Neural progenitor cell (in vitro differentiated cells): ENCODE results near the gene PCCA. TPM values are rescaled to one million over a fixed set of nuclear protein-coding genes. Genes with fewer than 3 reads are reported as not detected.

Experiments
- DNase-seq: peaks from one replicate; pipeline ENCODE4 v3.0.0-alpha.2; 2016; ENCODE audit warnings: low spot score
- H2AFZ ChIP-seq: fragments of 200-600 bp; sonication (generic); replicated peaks from 2 replicates; pipeline ENCODE4 v1.6.1; 2016; ENCODE audit warnings: antibody characterized with exemption
- H3F3A ChIP-seq: fragments of 200-600 bp; sonication (generic); 2 replicates; pipeline ENCODE4 v1.6.1; 2016; ENCODE audit warnings: antibody characterized with exemption, low read depth
- H3K27ac ChIP-seq: fragments of 200-600 bp; sonication (generic); 2 replicates; pipeline ENCODE4 v1.5.1; 2016; ENCODE audit warnings: mild to moderate bottlenecking
- H3K27me3 ChIP-seq: fragments of 200-600 bp; sonication (generic); 2 replicates; pipeline ENCODE4 v1.6.1; 2016; ENCODE audit warnings: mild to moderate bottlenecking, moderate library complexity
- H3K36me3 ChIP-seq: fragments of 200-600 bp; sonication (generic); 2 replicates; pipeline ENCODE4 v1.5.1; 2016
- H3K4me1 ChIP-seq: fragments of 200-600 bp; sonication (generic); 2 replicates; pipeline ENCODE4 v1.6.1; 2016; ENCODE audit warnings: mixed run types
- H3K4me2 ChIP-seq: fragments of 200-600 bp; sonication (generic); 2 replicates; pipeline ENCODE4 v1.6.1; 2016
- H3K4me3 ChIP-seq: fragments of 200-600 bp; sonication (generic); 2 replicates; pipeline ENCODE4 v1.5.1; 2016
- H3K79me2 ChIP-seq: fragments of 200-600 bp; sonication (generic); 2 replicates; pipeline ENCODE4 v1.6.1; 2016; ENCODE audit warnings: low read depth
- H3K9ac ChIP-seq: fragments of 200-600 bp; sonication (generic); 2 replicates; pipeline ENCODE4 v1.6.1; 2016
- H3K9me3 ChIP-seq: fragments of 200-600 bp; sonication (generic); 2 replicates; pipeline ENCODE4 v1.5.1; 2016; ENCODE audit warnings: low read depth
- H4K20me1 ChIP-seq: fragments of 200-600 bp; sonication (generic); 2 replicates; pipeline ENCODE4 v1.6.1; 2016; ENCODE audit warnings: low read depth
- H3K27ac Mint-ChIP-seq: 3 replicates; pipeline ENCODE4 v1.8.0; 2021; ENCODE audit warnings: mixed read lengths
- H3K27me3 Mint-ChIP-seq: 2 replicates; pipeline ENCODE4 v1.8.0; 2022; ENCODE audit warnings: low read depth, mild to moderate bottlenecking, inconsistent platforms, moderate library complexity, mixed read lengths; ENCODE audit not compliant: insufficient read depth
- H3K36me3 Mint-ChIP-seq: 3 replicates; pipeline ENCODE4 v1.8.0; 2021; ENCODE audit warnings: mixed read lengths
- H3K4me1 Mint-ChIP-seq: 3 replicates; pipeline ENCODE4 v1.8.0; 2021; ENCODE audit warnings: mixed read lengths
- H3K4me3 Mint-ChIP-seq: 3 replicates; pipeline ENCODE4 v1.8.0; 2021; ENCODE audit warnings: mild to moderate bottlenecking, moderate library complexity, mixed read lengths
- H3K9me3 Mint-ChIP-seq: 3 replicates; pipeline ENCODE4 v1.8.0; 2020; ENCODE audit warnings: mixed read lengths
- EZH2 ChIP-seq: fragments of 200-600 bp; sonication (generic); IDR thresholded peaks from 2 replicates; pipeline ENCODE4 v1.6.1; 2017; ENCODE audit warnings: antibody characterized with exemption, mild to moderate bottlenecking, moderate library complexity
- EZH2phosphoT487 ChIP-seq: fragments of 200-600 bp; sonication (generic); IDR thresholded peaks from 2 replicates; pipeline ENCODE4 v1.6.1; 2017; ENCODE audit warnings: antibody characterized with exemption
- total RNA-seq: library from RNA; depleted of rRNA; stranded (reverse); fragments of >200 nt; gene quantifications from 2 replicates; pipeline ENCODE4 v1.2.3, GENCODE V29; 2015; ENCODE audit warnings: low replicate concordance
- TF ChIP-seq, protein P1 (sequence below): fragments of 200-600 bp; sonication (generic); IDR thresholded peaks from 2 replicates; pipeline ENCODE4 v1.5.1; 2017; ENCODE audit warnings: antibody characterized with exemption, mild to moderate bottlenecking

PCCA gene
- total RNA-seq, 1 donor from 2014 or later = 60.6 TPM

DNA sequence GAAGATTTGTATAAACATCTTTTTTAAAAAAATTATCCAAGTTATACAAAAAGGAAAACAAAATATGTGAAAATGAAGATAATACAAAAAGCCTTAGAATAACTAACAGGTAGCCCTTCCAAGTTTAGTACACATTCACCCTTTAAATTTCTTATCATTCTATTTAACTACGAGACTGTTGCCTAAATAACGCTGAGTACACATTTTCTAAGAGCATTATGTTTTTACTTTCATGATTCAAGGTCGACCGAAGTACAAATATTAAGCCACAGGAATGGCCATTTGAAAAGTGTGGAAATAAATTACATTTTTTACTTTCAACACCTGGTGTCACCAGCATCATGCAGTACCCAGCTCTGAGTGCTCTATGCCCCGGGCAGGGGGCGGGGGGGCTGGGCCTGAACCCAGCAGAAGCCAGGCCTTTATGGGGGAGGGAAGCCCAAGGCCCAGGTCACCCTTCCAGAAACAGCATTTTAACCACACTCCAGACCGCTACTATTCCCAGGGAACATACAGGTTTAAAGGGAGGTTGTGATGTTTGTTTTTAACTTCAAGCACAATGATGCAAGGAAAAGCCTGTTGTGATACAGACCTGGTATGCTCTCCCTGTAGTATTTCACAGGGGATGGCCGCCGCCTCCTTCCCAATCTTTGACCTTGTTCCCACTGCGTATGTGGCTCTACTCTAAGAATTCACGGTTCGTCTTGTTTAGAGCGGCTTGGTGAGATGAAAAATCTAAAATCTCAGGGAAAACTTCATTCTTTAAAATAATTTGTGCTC is 475.7 kb downstream of the PCCA start:
- H3K79me2 ChIP-seq = no peaks in the 10 kb centered on the region
- no peak overlapping the region for H2AFZ ChIP-seq
- no peaks in the 10 kb centered on the region for H3K9me3 ChIP-seq
- H3K27ac ChIP-seq = no peak overlapping the region
- no peak overlapping the region for H3K4me3 ChIP-seq
- no peak for DNase-seq
- H3K4me3 Mint-ChIP-seq = no peak overlapping the region
- no peaks in the 10 kb centered on the region for H3K4me1 ChIP-seq
- TF ChIP-seq, protein P1, sequence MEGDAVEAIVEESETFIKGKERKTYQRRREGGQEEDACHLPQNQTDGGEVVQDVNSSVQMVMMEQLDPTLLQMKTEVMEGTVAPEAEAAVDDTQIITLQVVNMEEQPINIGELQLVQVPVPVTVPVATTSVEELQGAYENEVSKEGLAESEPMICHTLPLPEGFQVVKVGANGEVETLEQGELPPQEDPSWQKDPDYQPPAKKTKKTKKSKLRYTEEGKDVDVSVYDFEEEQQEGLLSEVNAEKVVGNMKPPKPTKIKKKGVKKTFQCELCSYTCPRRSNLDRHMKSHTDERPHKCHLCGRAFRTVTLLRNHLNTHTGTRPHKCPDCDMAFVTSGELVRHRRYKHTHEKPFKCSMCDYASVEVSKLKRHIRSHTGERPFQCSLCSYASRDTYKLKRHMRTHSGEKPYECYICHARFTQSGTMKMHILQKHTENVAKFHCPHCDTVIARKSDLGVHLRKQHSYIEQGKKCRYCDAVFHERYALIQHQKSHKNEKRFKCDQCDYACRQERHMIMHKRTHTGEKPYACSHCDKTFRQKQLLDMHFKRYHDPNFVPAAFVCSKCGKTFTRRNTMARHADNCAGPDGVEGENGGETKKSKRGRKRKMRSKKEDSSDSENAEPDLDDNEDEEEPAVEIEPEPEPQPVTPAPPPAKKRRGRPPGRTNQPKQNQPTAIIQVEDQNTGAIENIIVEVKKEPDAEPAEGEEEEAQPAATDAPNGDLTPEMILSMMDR = no peak
- TF ChIP-seq EZH2 = no peak
- TF ChIP-seq EZH2phosphoT487 = no peak
- no peaks in the 10 kb centered on the region for H3K36me3 ChIP-seq
- H3K9ac ChIP-seq = no peak overlapping the region
- H3F3A ChIP-seq = no peaks in the 10 kb centered on the region
- no peaks in the 10 kb centered on the region for H3K27me3 ChIP-seq
- H3K27ac Mint-ChIP-seq = peak overlapping the region; percentile 27
- H3K9me3 Mint-ChIP-seq = peaks cover 19% of the 10 kb centered on the region
- peaks cover 6% of the 10 kb centered on the region for H3K36me3 Mint-ChIP-seq
- H4K20me1 ChIP-seq = no peaks in the 10 kb centered on the region
- H3K27me3 Mint-ChIP-seq = peaks cover 3% of the 10 kb centered on the region
- H3K4me1 Mint-ChIP-seq = peaks cover 4% of the 10 kb centered on the region
- H3K4me2 ChIP-seq = no peak overlapping the region

GRCh38 chr13:100565286-100565685 is 476.4 kb downstream of the PCCA start:
- Histone ChIP-seq H3K9ac (no peak overlapping the region), H3K27ac (no peak overlapping the region), H3K27me3 (no peaks in the 10 kb centered on the region), H3F3A (no peaks in the 10 kb centered on the region), H3K4me2 (no peak overlapping the region), H2AFZ (no peak overlapping the region), H4K20me1 (no peaks in the 10 kb centered on the region), H3K4me3 (no peak overlapping the region), H3K36me3 (no peaks in the 10 kb centered on the region), H3K4me1 (no peaks in the 10 kb centered on the region), H3K9me3 (no peaks in the 10 kb centered on the region), H3K79me2 (no peaks in the 10 kb centered on the region)
- Mint-ChIP-seq H3K4me1 (peaks cover 4% of the 10 kb centered on the region), H3K27me3 (peaks cover 3% of the 10 kb centered on the region), H3K9me3 (peaks cover 20% of the 10 kb centered on the region), H3K4me3 (no peak overlapping the region), H3K27ac (peak overlapping the region; percentile 27), H3K36me3 (peaks cover 6% of the 10 kb centered on the region)
- TF ChIP-seq EZH2 (no peak), EZH2phosphoT487 (no peak)
- TF ChIP-seq, protein P1 = no peak
- no peak for DNase-seq

GRCh38 chr13:100566543-100566942 is 477.6 kb downstream of the PCCA start:
- peaks cover 6% of the 10 kb centered on the region for H3K4me1 Mint-ChIP-seq
- H3K4me1 ChIP-seq = no peaks in the 10 kb centered on the region
- H3K27ac Mint-ChIP-seq = no peak overlapping the region
- H4K20me1 ChIP-seq = no peaks in the 10 kb centered on the region
- no peaks in the 10 kb centered on the region for H3K9me3 ChIP-seq
- no peaks in the 10 kb centered on the region for H3F3A ChIP-seq
- H3K79me2 ChIP-seq = no peaks in the 10 kb centered on the region
- H3K4me3 ChIP-seq = no peak overlapping the region
- no peak overlapping the region for H3K9ac ChIP-seq
- peaks cover 3% of the 10 kb centered on the region for H3K27me3 Mint-ChIP-seq
- H2AFZ ChIP-seq = no peak overlapping the region
- no peaks in the 10 kb centered on the region for H3K36me3 ChIP-seq
- H3K9me3 Mint-ChIP-seq = peaks cover 20% of the 10 kb centered on the region
- H3K36me3 Mint-ChIP-seq = peaks cover 6% of the 10 kb centered on the region
- DNase-seq = no peak
- H3K27me3 ChIP-seq = no peaks in the 10 kb centered on the region
- TF ChIP-seq, protein P1 = no peak
- no peak for TF ChIP-seq EZH2
- TF ChIP-seq EZH2phosphoT487 = no peak
- H3K27ac ChIP-seq = no peak overlapping the region
- H3K4me3 Mint-ChIP-seq = no peak overlapping the region
- H3K4me2 ChIP-seq = no peak overlapping the region
